ENCODE data around the gene CPEB3.

GRCh38 chr10:92146781-92147180 is 144.1 kb downstream of the CPEB3 start:
- TF ChIP-seq POLR2A (IDR thresholded peaks at IDR 0.05) (no peak), POLR2AphosphoS5 (IDR thresholded peaks at IDR 0.05) (no peak)
